Keratinocyte (primary cell): ENCODE measurements around the gene DMD. TPM values are rescaled to one million over a fixed set of nuclear protein-coding genes. Genes with fewer than 3 reads are reported as not detected.

Experiments
- DNase-seq: peaks from one replicate; pipeline ENCODE4 v3.0.0-alpha.2; 2011; ENCODE audit warnings: low read depth, missing footprints, low spot score
- FAIRE-seq: peaks from 2 replicates; lab custom pipeline; 2011; peaks lifted over from hg19 to GRCh38; lab: Jason Lieb, UNC
- H2AFZ ChIP-seq: 2 replicates; pipeline ENCODE4 v1.6.0; 2012; ENCODE audit warnings: low read length, control low read depth, inconsistent platforms; ENCODE audit not compliant: control insufficient read depth
- H3K27ac ChIP-seq: 2 replicates; pipeline ENCODE4 v1.5.1; 2011; ENCODE audit warnings: low read length; ENCODE audit not compliant: control insufficient read depth, insufficient read depth
- H3K27me3 ChIP-seq: 3 replicates; pipeline ENCODE4 v1.6.0; 2011; ENCODE audit warnings: low read length; ENCODE audit not compliant: control insufficient read depth, insufficient read depth; ENCODE audit errors: extremely low read depth
- H3K36me3 ChIP-seq, 2 experiments: 2 replicates in 1 of 2; 3 replicates in 1 of 2; pipeline ENCODE4 v1.5.1; 2011; ENCODE audit warnings: low read length in 2 of 2, mild to moderate bottlenecking in 1 of 2; ENCODE audit not compliant: control insufficient read depth in 2 of 2, insufficient read depth in 2 of 2; ENCODE audit errors: extremely low read depth in 1 of 2
- H3K4me1 ChIP-seq: 3 replicates; pipeline ENCODE4 v1.5.1; 2011; ENCODE audit warnings: low read length; ENCODE audit not compliant: control insufficient read depth, insufficient read depth; ENCODE audit errors: extremely low read depth
- H3K4me2 ChIP-seq: 3 replicates; pipeline ENCODE4 v1.6.0; 2011; ENCODE audit warnings: low read depth, low read length; ENCODE audit not compliant: control insufficient read depth, insufficient read depth; ENCODE audit errors: extremely low read depth
- H3K4me3 ChIP-seq, 3 experiments: fragments of 200-600 bp in 1 of 3; sonication (generic) in 1 of 3; 2 replicates in 2 of 3; 3 replicates in 1 of 3; pipeline ENCODE4 v1.5.1; 2011 to 2016; ENCODE audit warnings: low read length in 3 of 3, mild to moderate bottlenecking in 3 of 3, control low read depth in 2 of 3, inconsistent platforms in 1 of 3, low read depth in 1 of 3, mixed read lengths in 1 of 3, mixed run types in 1 of 3, moderate library complexity in 1 of 3; ENCODE audit not compliant: control insufficient read depth in 2 of 3, insufficient read depth in 2 of 3; ENCODE audit errors: extremely low read depth in 1 of 3
- H3K79me2 ChIP-seq: 2 replicates; pipeline ENCODE4 v1.6.0; 2012; ENCODE audit warnings: low read length; ENCODE audit not compliant: control insufficient read depth, insufficient read depth
- H3K9ac ChIP-seq: 3 replicates; pipeline ENCODE4 v1.6.0; 2011; ENCODE audit warnings: low read length; ENCODE audit not compliant: control insufficient read depth, insufficient read depth; ENCODE audit errors: extremely low read depth
- H3K9me1 ChIP-seq: 3 replicates; pipeline ENCODE4 v1.6.0; 2011; ENCODE audit warnings: low read length; ENCODE audit not compliant: control insufficient read depth, insufficient read depth; ENCODE audit errors: extremely low read depth
- H3K9me3 ChIP-seq: 2 replicates; pipeline ENCODE4 v1.5.1; 2012; ENCODE audit warnings: low read depth, low read length; ENCODE audit not compliant: control insufficient read depth
- H4K20me1 ChIP-seq: 3 replicates; pipeline ENCODE4 v1.6.0; 2011; ENCODE audit warnings: low read length; ENCODE audit not compliant: control insufficient read depth, insufficient read depth; ENCODE audit errors: extremely low read depth
- CTCF ChIP-seq, 3 experiments: IDR thresholded peaks in 1 of 3; conservative IDR thresholded peaks in 1 of 3; optimal IDR thresholded peaks in 1 of 3; 2 replicates in 2 of 3; 3 replicates in 1 of 3; pipeline versions ENCODE3 to v1.5.1; 2011; ENCODE audit warnings: low read length in 3 of 3, mild to moderate bottlenecking in 3 of 3, moderate library complexity in 2 of 3, control low read depth in 1 of 3, inconsistent platforms in 1 of 3; ENCODE audit not compliant: insufficient read depth in 2 of 3; ENCODE audit errors: extremely low read depth in 1 of 3
- EZH2 ChIP-seq: IDR thresholded peaks from one replicate; pipeline ENCODE4 v1.6.1; 2012; ENCODE audit warnings: inconsistent platforms, mild to moderate bottlenecking, low read length, moderate library complexity
- dilution Hi-C: fragments of 300-500 bp; cut with MboI; formaldehyde crosslinking; loops from one replicate; pipeline ENCODE4 v1.7.0; 2020; ENCODE audit warnings: low sequenced_read_pairs; ENCODE audit not compliant: extremely low pct_ligation_motif_present
- polyA plus RNA-seq, 5 experiments: library from polyadenylated mRNA; depleted of rRNA in 3 of 5; stranded (reverse) in 3 of 5; stranded (forward) in 1 of 5; unstranded in 1 of 5; fragments of >200 nt; gene quantifications; 1 replicate in 1 of 5; 2 replicates in 3 of 5; 3 replicates in 1 of 5; pipeline versions ENCODE4 v1.2.1 to v1.2.3, GENCODE V29; 2011 to 2012; ENCODE audit warnings: missing spikeins in 2 of 5, low read depth in 1 of 5, low replicate concordance in 1 of 5

DMD gene
- polyA plus RNA-seq, 1 donor (not counting 4 experiments of a cell fraction or from before 2014, with no cell fraction given): 8.9 TPM

GRCh38 chrX:32276153-32276552 lies 935.2 kb downstream of the DMD start:
- Histone ChIP-seq H3K36me3 (no peaks in the 10 kb centered on the region), H3K4me3 (no peak overlapping the region), H3K9me1 (no peaks in the 10 kb centered on the region), H3K27me3 (no peaks in the 10 kb centered on the region), H3K4me1 (no peaks in the 10 kb centered on the region), H2AFZ (no peak overlapping the region), H3K9ac (no peak overlapping the region), H3K79me2 (no peaks in the 10 kb centered on the region), H4K20me1 (no peaks in the 10 kb centered on the region), H3K9me3 (no peaks in the 10 kb centered on the region), H3K27ac (no peak overlapping the region), H3K4me2 (no peak overlapping the region)
- DNase-seq: no peak
- TF ChIP-seq CTCF (optimal IDR thresholded peaks at IDR 0.05 in 1 of 3, IDR thresholded peaks at IDR 0.05 in 1 of 3, conservative IDR thresholded peaks at IDR 0.05 in 1 of 3; ENCODE audit: extremely low read depth in 1 of 3, insufficient read depth in 2 of 3, low read length in 3 of 3) (no peak), EZH2 (no peak)
- dilution Hi-C loops: no loop called here
- FAIRE-seq: no peak

- H3K36me3 ChIP-seq: no peaks in the 10 kb centered on the region
- dilution Hi-C loops: no loop called here
- TF ChIP-seq EZH2 (no peak), CTCF (optimal IDR thresholded peaks at IDR 0.05 in 1 of 3, IDR thresholded peaks at IDR 0.05 in 1 of 3, conservative IDR thresholded peaks at IDR 0.05 in 1 of 3; ENCODE audit: extremely low read depth in 1 of 3, insufficient read depth in 2 of 3, low read length in 3 of 3) (no peak)
- no peaks in the 10 kb centered on the region for H3K9me3 ChIP-seq
- H3K9me1 ChIP-seq: no peaks in the 10 kb centered on the region
- DNase-seq (no peak), FAIRE-seq (no peak)
- no peak overlapping the region for H3K9ac ChIP-seq
- H2AFZ ChIP-seq: no peak overlapping the region
- H3K4me1 ChIP-seq: no peaks in the 10 kb centered on the region
- H3K27me3 ChIP-seq: no peaks in the 10 kb centered on the region
- no peak overlapping the region for H3K27ac ChIP-seq
- no peak overlapping the region for H3K4me3 ChIP-seq
- H3K4me2 ChIP-seq: no peak overlapping the region
- no peaks in the 10 kb centered on the region for H4K20me1 ChIP-seq
- H3K79me2 ChIP-seq: no peaks in the 10 kb centered on the region
Observed at GRCh38 chrX:32269866-32270265, 941.5 kb downstream of the DMD start.
